GM12878 (cell line): Measurements from ENCODE around the gene OR5AC2. TPM values are rescaled to one million over a fixed set of nuclear protein-coding genes. Genes with fewer than 3 reads are reported as not detected.

Experiments
- ATAC-seq: fragments of 200-7000 bp; cut with Tn5 transposase; 3 replicates; pipeline ENCODE4 v1.9.1; 2020; ENCODE audit warnings: mild to moderate bottlenecking, moderate library complexity
- BruUV-seq: library from RNA; stranded (reverse); fragments of 400-500 nt; replicated peaks from 2 replicates; lab custom pipeline; 2021; lab: Mats Ljungman, UMichigan
- CTCF ChIA-PET: fragments of 300-600 bp; sonication (Branson Sonifier 250); formaldehyde crosslinking; extraction: SDS; loops from one replicate; lab custom pipeline; 2021; ENCODE audit warnings: inconsistent platforms; lab: Yijun Ruan, JAX
- POLR2A ChIA-PET: fragments of 350-600 bp; formaldehyde crosslinking; extraction: SDS; loops from one replicate; lab custom pipeline; 2021; ENCODE audit warnings: inconsistent platforms; lab: Charles Lee
- RAD21 ChIA-PET: fragments of 300-600 bp; sonication (Branson Sonifier 250); formaldehyde crosslinking; loops from one replicate; lab custom pipeline; 2023; ENCODE audit warnings: antibody characterized with exemption; ENCODE audit not compliant: unreplicated experiment; lab: Charles Lee
- SMC1A ChIA-PET: fragments of 300-600 bp; sonication (Branson Sonifier 250); formaldehyde crosslinking; loops from one replicate; lab custom pipeline; 2023; ENCODE audit not compliant: unreplicated experiment, uncharacterized antibody; lab: Charles Lee
- DNase-seq: peaks from one replicate; pipeline ENCODE4 v3.0.0-alpha.2; 2011; ENCODE audit warnings: low read depth, low spot score
- FAIRE-seq: peaks from 3 replicates; lab custom pipeline; 2011; peaks lifted over from hg19 to GRCh38; lab: Jason Lieb, UNC
- H2AFZ ChIP-seq: 2 replicates; pipeline ENCODE4 v1.6.0; 2011; ENCODE audit warnings: low read depth, low read length, control low read depth; ENCODE audit not compliant: control insufficient read depth
- H3K27ac ChIP-seq: 2 replicates; pipeline ENCODE4 v1.5.1; 2011; ENCODE audit warnings: control low read depth; ENCODE audit not compliant: control insufficient read depth, insufficient read depth
- H3K27me3 ChIP-seq, 2 experiments: replicated peaks in 1 of 2; 2 replicates each; pipeline versions ENCODE4 v1.6.0 to v1.6.1; 2011; ENCODE audit warnings: low read length in 1 of 2; ENCODE audit not compliant: control insufficient read depth in 2 of 2, insufficient read depth in 2 of 2
- H3K36me3 ChIP-seq, 2 experiments: 2 replicates each; pipeline ENCODE4 v1.5.1; 2011; ENCODE audit warnings: low read length in 1 of 2; ENCODE audit not compliant: control insufficient read depth in 2 of 2, insufficient read depth in 2 of 2
- H3K4me1 ChIP-seq: 2 replicates; pipeline ENCODE4 v1.6.1; 2011; ENCODE audit warnings: mild to moderate bottlenecking, low read length, moderate library complexity, mixed read lengths; ENCODE audit not compliant: control insufficient read depth, insufficient read depth
- H3K4me2 ChIP-seq: 2 replicates; pipeline ENCODE4 v1.6.0; 2011; ENCODE audit warnings: control low read depth; ENCODE audit not compliant: control insufficient read depth, insufficient read depth
- H3K4me3 ChIP-seq: fragments of 200-600 bp; sonication (generic); 2 replicates; pipeline ENCODE4 v1.5.1; 2016
- H3K79me2 ChIP-seq: 2 replicates; pipeline ENCODE4 v1.6.0; 2011; ENCODE audit warnings: low read length; ENCODE audit not compliant: control insufficient read depth, insufficient read depth
- H3K9ac ChIP-seq: 2 replicates; pipeline ENCODE4 v1.8.0; 2011; ENCODE audit warnings: low read length, control low read depth, mixed read lengths; ENCODE audit not compliant: control insufficient read depth, insufficient read depth
- H3K9me3 ChIP-seq: replicated peaks from 3 replicates; pipeline ENCODE4 v1.5.1; 2011; ENCODE audit warnings: mild to moderate bottlenecking, low read length; ENCODE audit not compliant: control insufficient read depth, insufficient read depth
- H4K20me1 ChIP-seq: 2 replicates; pipeline ENCODE4 v1.6.0; 2011; ENCODE audit not compliant: control insufficient read depth, insufficient read depth
- CUX1 ChIP-seq: IDR thresholded peaks from 2 replicates; pipeline ENCODE4 v1.6.1; 2012; ENCODE audit warnings: improper control_type of control experiment, low read depth, low read length; ENCODE audit not compliant: insufficient replicate concordance
- EGR1 ChIP-seq, 2 experiments: IDR thresholded peaks; 1 replicate in 1 of 2; 2 replicates in 1 of 2; pipeline ENCODE4 v1.6.1; 2011 to 2012; ENCODE audit warnings: low read depth in 2 of 2, low read length in 2 of 2, borderline replicate concordance in 1 of 2, mild to moderate bottlenecking in 1 of 2, moderate library complexity in 1 of 2
- HDAC2 ChIP-seq: fragments of 200-600 bp; sonication (generic); IDR thresholded peaks from 2 replicates; pipeline ENCODE4 v1.6.1; 2017
- HDAC6 ChIP-seq: fragments of 200-600 bp; sonication (generic); IDR thresholded peaks from one replicate; pipeline ENCODE4 v1.8.0; 2017; ENCODE audit warnings: antibody characterized with exemption; ENCODE audit not compliant: unreplicated experiment
- SREBF2 ChIP-seq: IDR thresholded peaks from 2 replicates; pipeline ENCODE4 v1.6.1; 2012; ENCODE audit warnings: mild to moderate bottlenecking, low read length
- WGBS: methylation state at CpG from one replicate; pipeline ENCODE4 v1.1.6; 2016; ENCODE audit warnings: low lambda C conversion rate; ENCODE audit not compliant: insufficient replicate concordance, insufficient coverage; ENCODE audit errors: missing lambda C conversion rate; 5-methylcytosine and 5-hydroxymethylcytosine counted together
- in situ Hi-C: fragments of 300-500 bp; cut with MboI; formaldehyde crosslinking; loops from 9 replicates; pipeline ENCODE4 v1.14.3; 2018; ENCODE audit warnings: mixed read lengths
- intact Hi-C: fragments of 100-400 bp; cut with micrococcal nuclease; formaldehyde crosslinking; loops from one replicate; pipeline ENCODE4 v1.14.2; 2022; ENCODE audit not compliant: unreplicated experiment
- polyA plus RNA-seq, 11 experiments: library from polyadenylated mRNA; depleted of rRNA in 4 of 11; unstranded in 6 of 11; stranded (reverse) in 5 of 11; fragments of >200 nt; fragmentation: Nextera tagmentation in 4 of 11; fragmentation: Illumina TruSeq in 1 of 11; extraction: Ambion mirVana in 4 of 11; extraction: Trizol in 1 of 11; gene quantifications; 1 replicate in 1 of 11; 2 replicates in 10 of 11; pipeline versions ENCODE4 v1.2.1 to v1.2.3, GENCODE V29; 2011 to 2016; ENCODE audit warnings: inconsistent platforms in 2 of 11, missing spikeins in 2 of 11, low read depth in 1 of 11
- total RNA-seq, 4 experiments: library from RNA; depleted of rRNA in 3 of 4; stranded (reverse); fragments of >200 nt in 3 of 4; fragmentation: Illumina TruSeq in 1 of 4; extraction: Trizol in 1 of 4; gene quantifications; 2 replicates each; pipeline versions ENCODE4 v1.2.1 to v1.2.3, GENCODE V29; 2013 to 2021

The OR5AC2 gene
- total and polyA plus RNA-seq, 10 of the 15 experiments (the other 5 are each of a cell fraction or from before 2014, with no cell fraction given) = not detected

DNA sequence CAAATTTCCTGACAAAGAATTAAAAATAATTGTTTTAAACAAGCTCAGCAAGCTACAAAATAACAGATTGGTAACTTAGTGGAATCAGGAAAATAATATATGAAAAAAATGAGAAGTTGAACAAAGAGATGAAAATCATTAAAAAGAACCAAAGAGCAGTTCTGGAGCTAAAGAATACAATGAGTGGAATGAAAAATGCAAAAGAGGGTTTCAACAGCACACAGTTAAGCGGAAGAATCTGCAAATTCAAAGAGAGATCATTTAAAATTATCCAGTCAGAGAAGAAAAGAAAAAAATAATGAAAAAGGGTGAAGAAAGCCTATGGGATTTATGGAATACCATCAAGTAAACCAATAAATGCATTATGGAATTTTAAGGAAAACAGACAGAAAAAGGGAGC, 45.6 kb upstream of the OR5AC2 start:
- Histone ChIP-seq H3K9me3 (no peaks in the 10 kb centered on the region; the same call in 2 of the 3 replicates), H3K4me3 (no peak overlapping the region), H3K36me3 (no peaks in the 10 kb centered on the region), H3K4me2 (no peak overlapping the region), H2AFZ (no peak overlapping the region), H4K20me1 (no peaks in the 10 kb centered on the region), H3K79me2 (no peaks in the 10 kb centered on the region), H3K27me3 (no peaks in the 10 kb centered on the region), H3K27ac (no peak overlapping the region), H3K9ac (no peak overlapping the region), H3K4me1 (no peaks in the 10 kb centered on the region)
- in situ Hi-C loops (loop anchor here (5.0 kb wide), 2 partner anchors 286 to 771 kb away; no protein-coding TSS in a partner anchor), intact Hi-C loops (no loop called here)
- ChIA-PET RAD21 (interaction anchor here (1.1 to 5.0 kb wide), 3 partner anchors 200 to 302 kb away, joined by 3 to 24 read pairs (median 19); no protein-coding TSS in a partner anchor), CTCF (interaction anchor here (0.9 to 6.4 kb wide), 14 partner anchors 8 to 772 kb away, joined by 3 to 112 read pairs (median 9); no protein-coding TSS in a partner anchor), SMC1A (interaction anchor here (0.7 to 4.5 kb wide), 11 partner anchors 19 to 555 kb away, joined by 3 to 41 read pairs (median 11); no protein-coding TSS in a partner anchor), POLR2A (no interaction called here)
- 80% methylated on average over 1 of the region's 1 CpG for WGBS
- no TSS peak for BruUV-seq
- TF ChIP-seq EGR1 (IDR thresholded peaks at IDR 0.05; ENCODE audit: borderline replicate concordance in 1 of 2, low read depth in 2 of 2, low read length in 2 of 2) (no peak), SREBF2 (no peak), HDAC6 (no peak), HDAC2 (no peak), CUX1 (no peak)
- FAIRE-seq (no peak), DNase-seq (no peak), ATAC-seq (no peak)
